K562 (cell line): Measurements from ENCODE around the gene FCRLA. TPM values are rescaled to one million over a fixed set of nuclear protein-coding genes. Genes with fewer than 3 reads are reported as not detected.

Experiments used
- CHD2 ChIP-seq: IDR thresholded peaks from 2 replicates; pipeline ENCODE4 v1.6.1; 2011; ENCODE audit warnings: low read depth, low read length
- EGR1 ChIP-seq: fragments of 450-650 bp; conservative IDR thresholded peaks from 2 replicates; pipeline ENCODE4 v1.6.1; 2017; ENCODE audit warnings: mild to moderate bottlenecking
- EHMT2 ChIP-seq: fragments of 450-650 bp; IDR thresholded peaks from 2 replicates; pipeline ENCODE4 v1.6.1; 2018; ENCODE audit warnings: antibody characterized with exemption
- ELF4 ChIP-seq: fragments of 450-650 bp; formaldehyde crosslinking; IDR thresholded peaks from 2 replicates; pipeline ENCODE4 v1.4.0; 2022; ENCODE audit warnings: missing genetic modification characterization
- EP300 ChIP-seq: IDR thresholded peaks from 2 replicates; pipeline ENCODE4 v1.6.1; 2012; ENCODE audit warnings: low read length, improper control_type of control experiment
- ERF ChIP-seq: fragments of 450-650 bp; formaldehyde crosslinking; IDR thresholded peaks from 2 replicates; pipeline ENCODE4 v1.4.0; 2020; ENCODE audit warnings: mild to moderate bottlenecking, mixed read lengths
- GTF2B ChIP-seq: IDR thresholded peaks from 2 replicates; pipeline ENCODE4 v1.6.1; 2011; ENCODE audit not compliant: insufficient read length; ENCODE audit errors: extremely low read depth
- HDAC2 ChIP-seq: fragments of 450-650 bp; IDR thresholded peaks from 2 replicates; pipeline ENCODE4 v1.6.1; 2016; ENCODE audit warnings: mild to moderate bottlenecking
- KDM5B ChIP-seq: fragments of 200-600 bp; sonication (generic); IDR thresholded peaks from 2 replicates; pipeline ENCODE4 v1.6.1; 2012; ENCODE audit warnings: low read depth, mild to moderate bottlenecking, moderate library complexity, low read length, control low read depth, inconsistent platforms; ENCODE audit not compliant: insufficient replicate concordance
- MAFF ChIP-seq: IDR thresholded peaks from 2 replicates; pipeline ENCODE4 v1.6.1; 2012; ENCODE audit warnings: low read length, improper control_type of control experiment
- MAFG ChIP-seq: fragments of 450-650 bp; conservative IDR thresholded peaks from 2 replicates; pipeline ENCODE4 v1.6.1; 2016; ENCODE audit warnings: missing genetic modification characterization, missing compliant biosample characterization
- MIER1 ChIP-seq: fragments of 450-650 bp; IDR thresholded peaks from 2 replicates; pipeline ENCODE4 v1.6.1; 2016; ENCODE audit warnings: antibody characterized with exemption, mild to moderate bottlenecking, low read depth
- MTA2 ChIP-seq: fragments of 450-650 bp; IDR thresholded peaks from 2 replicates; pipeline ENCODE4 v1.6.1; 2016; ENCODE audit warnings: low read depth
- MYNN ChIP-seq, 2 experiments: sonication (generic); formaldehyde crosslinking in 1 of 2; IDR thresholded peaks; 2 replicates each; pipeline versions ENCODE4 v1.5.0 to v1.6.1; 2016 to 2020; ENCODE audit warnings: antibody characterized with exemption in 1 of 2, missing genetic modification reagents in 1 of 2
- NBN ChIP-seq: fragments of 450-650 bp; IDR thresholded peaks from 2 replicates; pipeline ENCODE4 v1.6.1; 2016; ENCODE audit warnings: low read depth, mild to moderate bottlenecking
- NFIC ChIP-seq: fragments of 450-650 bp; IDR thresholded peaks from 2 replicates; pipeline ENCODE4 v1.6.1; 2017; ENCODE audit warnings: mild to moderate bottlenecking, inconsistent platforms
- PRDM10 ChIP-seq: fragments of 450-650 bp; IDR thresholded peaks from 2 replicates; pipeline ENCODE4 v1.6.1; 2018; ENCODE audit not compliant: partially characterized antibody
- SIX5 ChIP-seq, 2 experiments: IDR thresholded peaks; 2 replicates each; pipeline ENCODE4 v1.6.1; 2011; ENCODE audit warnings: low read length in 2 of 2, borderline replicate concordance in 1 of 2, low read depth in 1 of 2, mild to moderate bottlenecking in 1 of 2, moderate library complexity in 1 of 2; ENCODE audit not compliant: insufficient read depth in 1 of 2
- SMARCA4 ChIP-seq: fragments of 450-650 bp; IDR thresholded peaks from 2 replicates; pipeline ENCODE4 v1.6.1; 2016
- TAF1 ChIP-seq: IDR thresholded peaks from 2 replicates; pipeline ENCODE4 v1.6.1; 2011; ENCODE audit warnings: mild to moderate bottlenecking, low read length, moderate library complexity; ENCODE audit not compliant: insufficient read depth, control insufficient read depth, severe bottlenecking; ENCODE audit errors: extremely low read depth
- THRAP3 ChIP-seq: fragments of 450-650 bp; IDR thresholded peaks from 2 replicates; pipeline ENCODE4 v1.6.1; 2016; ENCODE audit warnings: mild to moderate bottlenecking, inconsistent platforms, borderline replicate concordance
- XRCC4 ChIP-seq: IDR thresholded peaks from one replicate; pipeline ENCODE4 v1.6.1; 2011; ENCODE audit not compliant: insufficient read depth, insufficient read length; ENCODE audit errors: extremely low read depth
- ZC3H8 ChIP-seq: fragments of 450-650 bp; IDR thresholded peaks from 2 replicates; pipeline ENCODE4 v1.6.1; 2017
- ZEB2 ChIP-seq: fragments of 450-650 bp; IDR thresholded peaks from 2 replicates; pipeline ENCODE4 v1.6.1; 2016
- ZNF766 ChIP-seq: fragments of 200-800 bp; sonication (Bioruptor generic); conservative IDR thresholded peaks from 2 replicates; pipeline ENCODE4 v1.6.1; 2016; ENCODE audit warnings: missing genetic modification characterization, missing compliant biosample characterization
- polyA plus RNA-seq, 8 experiments: library from polyadenylated mRNA; depleted of rRNA in 4 of 8; stranded (reverse) in 5 of 8; unstranded in 3 of 8; fragments of >200 nt; fragmentation: Nextera tagmentation in 2 of 8; fragmentation: Illumina TruSeq in 1 of 8; extraction: Ambion mirVana in 2 of 8; extraction: Trizol in 1 of 8; gene quantifications; 2 replicates each; pipeline versions ENCODE4 v1.2.1 to v1.2.3, GENCODE V29; 2011 to 2014; ENCODE audit warnings: inconsistent platforms in 1 of 8, missing spikeins in 1 of 8
- total RNA-seq, 7 experiments: library from RNA; depleted of rRNA in 6 of 7; stranded (reverse); fragments of >200 nt in 6 of 7; fragmentation: Illumina TruSeq in 2 of 7; extraction: Trizol in 2 of 7; gene quantifications; 2 replicates each; pipeline versions ENCODE4 v1.2.1 to v1.2.3, GENCODE V29; 2011 to 2021; ENCODE audit warnings: low replicate concordance in 1 of 7

FCRLA gene
- total and polyA plus RNA-seq, 9 of the 15 experiments (the other 6 are each of a cell fraction or from before 2014, with no cell fraction given): 0.09 to 0.84 (median 0.44) TPM

GRCh38 chr1:161721738-161722343 is 14.8 kb downstream of the FCRLA start (continued):
- no peak; the same call in 1 of the 2 replicates for TF ChIP-seq ERF (CRISPR knock-in tag)
- no peak for TF ChIP-seq CHD2
- 0 out of 2 replicates have a peak, but pooled peaks have one; percentile 39 for TF ChIP-seq MIER1
- TF ChIP-seq XRCC4: no peak
- TF ChIP-seq MAFF: peak; percentile 76; the same call in 1 of the 2 replicates
- no peak for TF ChIP-seq PRDM10
- TF ChIP-seq ZEB2: peak; percentile 75; the same call in 1 of the 2 replicates
- peak; percentile 96 for TF ChIP-seq SMARCA4
- peak; percentile 91 for TF ChIP-seq EP300
- TF ChIP-seq EHMT2: peak; percentile 96
- peak; percentile 86 for TF ChIP-seq HDAC2
- TF ChIP-seq THRAP3: no peak
- TF ChIP-seq MAFG (tag): peak; percentile 82
- peak; percentile 88 for TF ChIP-seq EGR1
- TF ChIP-seq NBN: peak; percentile 84; the same call in 1 of the 2 replicates
- peak; percentile 24 for TF ChIP-seq KDM5B
- peak; percentile 69 for TF ChIP-seq ZNF766
- TF ChIP-seq SIX5 (IDR thresholded peaks at IDR 0.05; ENCODE audit: borderline replicate concordance in 1 of 2, insufficient read depth in 1 of 2, low read depth in 1 of 2, low read length in 2 of 2): no peak
- no peak for TF ChIP-seq GTF2B
- peak; percentile 25; the same call in 1 of the 2 replicates for TF ChIP-seq MTA2
- TF ChIP-seq NFIC: peak; percentile 70
- peak; percentile 11 for TF ChIP-seq TAF1
- peak; percentile 70 for TF ChIP-seq MYNN (IDR thresholded peaks at IDR 0.05)
- TF ChIP-seq MYNN (CRISPR knock-in tag; IDR thresholded peaks at IDR 0.05): no peak
- TF ChIP-seq ZC3H8: no peak
- 0 out of 2 replicates have a peak, but pooled peaks have one; percentile 12 for TF ChIP-seq ELF4
